ENCODE results near the gene TMEM259. TPM values are rescaled to one million over a fixed set of nuclear protein-coding genes. Genes with fewer than 3 reads are reported as not detected.

The TMEM259 gene
- total and polyA plus RNA-seq, 2 of the 13 experiments (the other 11 are each of a cell fraction or from before 2014, with no cell fraction given): 64.7 to 164 TPM

DNA sequence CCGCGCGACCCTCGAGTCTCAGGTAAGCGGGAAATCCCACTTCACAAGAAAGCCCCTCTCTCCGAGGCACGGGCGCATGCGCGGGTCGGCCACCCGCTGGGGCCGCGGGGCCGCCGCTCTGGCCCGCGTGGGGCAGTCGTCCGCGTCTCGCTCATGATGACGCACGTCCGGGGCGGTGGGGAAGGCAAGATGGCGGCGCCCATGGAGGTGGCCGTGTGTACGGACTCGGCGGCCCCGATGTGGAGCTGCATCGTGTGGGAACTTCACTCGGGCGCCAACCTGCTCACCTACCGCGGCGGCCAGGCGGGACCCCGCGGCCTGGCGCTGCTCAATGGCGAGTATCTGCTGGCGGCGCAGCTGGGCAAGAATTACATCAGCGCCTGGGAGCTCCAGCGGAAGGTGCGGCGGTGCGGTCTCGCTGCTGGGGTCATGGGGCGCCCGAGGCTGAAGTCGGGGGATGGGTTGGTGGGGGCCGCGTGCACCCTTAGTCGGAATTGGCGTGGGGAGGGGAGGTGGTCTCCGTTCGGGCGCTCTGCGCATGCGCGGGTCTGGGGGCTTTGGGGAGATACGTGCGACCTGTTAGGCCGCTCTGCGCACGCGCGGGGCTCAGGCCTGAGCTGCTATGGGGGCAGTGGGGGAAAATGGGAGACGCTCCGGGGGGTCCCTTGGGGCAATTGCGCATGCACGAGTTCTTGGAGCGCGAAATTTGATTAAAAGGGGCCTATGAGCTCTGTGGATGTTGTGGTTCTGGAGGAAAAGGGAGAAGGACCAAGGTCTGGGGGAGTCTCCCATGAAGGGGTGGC lies 36.6 kb downstream of the TMEM259 start, which contains the start of gene WDR18 (continued):
- TF ChIP-seq, protein P1, sequence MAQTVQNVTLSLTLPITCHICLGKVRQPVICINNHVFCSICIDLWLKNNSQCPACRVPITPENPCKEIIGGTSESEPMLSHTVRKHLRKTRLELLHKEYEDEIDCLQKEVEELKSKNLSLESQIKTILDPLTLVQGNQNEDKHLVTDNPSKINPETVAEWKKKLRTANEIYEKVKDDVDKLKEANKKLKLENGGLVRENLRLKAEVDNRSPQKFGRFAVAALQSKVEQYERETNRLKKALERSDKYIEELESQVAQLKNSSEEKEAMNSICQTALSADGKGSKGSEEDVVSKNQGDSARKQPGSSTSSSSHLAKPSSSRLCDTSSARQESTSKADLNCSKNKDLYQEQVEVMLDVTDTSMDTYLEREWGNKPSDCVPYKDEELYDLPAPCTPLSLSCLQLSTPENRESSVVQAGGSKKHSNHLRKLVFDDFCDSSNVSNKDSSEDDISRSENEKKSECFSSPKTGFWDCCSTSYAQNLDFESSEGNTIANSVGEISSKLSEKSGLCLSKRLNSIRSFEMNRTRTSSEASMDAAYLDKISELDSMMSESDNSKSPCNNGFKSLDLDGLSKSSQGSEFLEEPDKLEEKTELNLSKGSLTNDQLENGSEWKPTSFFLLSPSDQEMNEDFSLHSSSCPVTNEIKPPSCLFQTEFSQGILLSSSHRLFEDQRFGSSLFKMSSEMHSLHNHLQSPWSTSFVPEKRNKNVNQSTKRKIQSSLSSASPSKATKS (CRISPR knock-in tag; IDR thresholded peaks at IDR 0.05): no peak
- TF ChIP-seq, protein P2, sequence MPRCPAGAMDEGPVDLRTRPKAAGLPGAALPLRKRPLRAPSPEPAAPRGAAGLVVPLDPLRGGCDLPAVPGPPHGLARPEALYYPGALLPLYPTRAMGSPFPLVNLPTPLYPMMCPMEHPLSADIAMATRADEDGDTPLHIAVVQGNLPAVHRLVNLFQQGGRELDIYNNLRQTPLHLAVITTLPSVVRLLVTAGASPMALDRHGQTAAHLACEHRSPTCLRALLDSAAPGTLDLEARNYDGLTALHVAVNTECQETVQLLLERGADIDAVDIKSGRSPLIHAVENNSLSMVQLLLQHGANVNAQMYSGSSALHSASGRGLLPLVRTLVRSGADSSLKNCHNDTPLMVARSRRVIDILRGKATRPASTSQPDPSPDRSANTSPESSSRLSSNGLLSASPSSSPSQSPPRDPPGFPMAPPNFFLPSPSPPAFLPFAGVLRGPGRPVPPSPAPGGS (CRISPR knock-in tag; IDR thresholded peaks at IDR 0.05): 0 out of 2 replicates have a peak, but pooled peaks have one; percentile 54
- TF ChIP-seq FOXO1 (CRISPR knock-in tag; IDR thresholded peaks at IDR 0.05): peak; percentile 35; the same call in 1 of the 2 replicates
- no peak; the same call in 1 of the 2 replicates for TF ChIP-seq KDM5B (CRISPR knock-in tag; IDR thresholded peaks at IDR 0.05; ENCODE audit: borderline replicate concordance)
- peak; percentile 69 for TF ChIP-seq ZFX (CRISPR knock-in tag; IDR thresholded peaks at IDR 0.05; ENCODE audit: low read depth)
- no peak for TF ChIP-seq ZNF780A (CRISPR knock-in tag; IDR thresholded peaks at IDR 0.05)
- TF ChIP-seq PTBP1 (IDR thresholded peaks at IDR 0.05; ENCODE audit: low read depth, low read length, poor library complexity, severe bottlenecking): no peak
- TF ChIP-seq KMT2B (CRISPR knock-in tag; IDR thresholded peaks at IDR 0.05): peak; percentile 64; the same call in 1 of the 2 replicates
- no peak for TF ChIP-seq ZNF10 (CRISPR knock-in tag; IDR thresholded peaks at IDR 0.05; ENCODE audit: borderline replicate concordance, low read depth)

Measured in HepG2 (cell line).